HepG2 (cell line): Measurements from ENCODE around the gene KLC4. TPM values are rescaled to one million over a fixed set of nuclear protein-coding genes. Genes with fewer than 3 reads are reported as not detected.

Experiments
- CSRNP1 ChIP-seq: sonication (generic); formaldehyde crosslinking; IDR thresholded peaks from 2 replicates; pipeline ENCODE4 v1.8.1; 2023; ENCODE audit warnings: mild to moderate bottlenecking, missing genetic modification reagents
- HES4 ChIP-seq: sonication (generic); formaldehyde crosslinking; IDR thresholded peaks from 2 replicates; pipeline ENCODE4 v1.9.0; 2021; ENCODE audit warnings: mild to moderate bottlenecking, missing genetic modification reagents, borderline replicate concordance
- PITX1 ChIP-seq: sonication (generic); formaldehyde crosslinking; IDR thresholded peaks from 2 replicates; pipeline ENCODE4 v1.5.1; 2020; ENCODE audit warnings: mild to moderate bottlenecking, missing genetic modification reagents
- POLR2A ChIP-seq, 2 experiments: IDR thresholded peaks; 2 replicates each; pipeline ENCODE4 v1.6.1; 2011; ENCODE audit warnings: low read depth in 2 of 2, low read length in 2 of 2, mild to moderate bottlenecking in 1 of 2, moderate library complexity in 1 of 2; ENCODE audit not compliant: insufficient read depth in 1 of 2
- PRDM10 ChIP-seq: sonication (generic); formaldehyde crosslinking; IDR thresholded peaks from 2 replicates; pipeline ENCODE4 v1.4.0; 2020; ENCODE audit warnings: low read depth, missing genetic modification reagents
- SIN3A ChIP-seq: IDR thresholded peaks from 2 replicates; pipeline ENCODE4 v1.6.1; 2011; ENCODE audit warnings: low read depth, mild to moderate bottlenecking, control low read depth, low read length, borderline replicate concordance
- SOX6 ChIP-seq, 2 experiments: fragments of 450-650 bp in 1 of 2; sonication (generic) in 1 of 2; formaldehyde crosslinking in 1 of 2; IDR thresholded peaks; 2 replicates each; pipeline versions ENCODE4 v1.4.0 to v1.6.1; 2017 to 2020; ENCODE audit warnings: antibody characterized with exemption in 1 of 2, mild to moderate bottlenecking in 1 of 2, missing genetic modification reagents in 1 of 2
- YY1 ChIP-seq: IDR thresholded peaks from 2 replicates; pipeline ENCODE4 v1.6.1; 2011; ENCODE audit warnings: low read length, low read depth, moderate library complexity, mild to moderate bottlenecking; ENCODE audit not compliant: insufficient read depth, insufficient replicate concordance
- ZFP36L1 ChIP-seq: sonication (generic); formaldehyde crosslinking; IDR thresholded peaks from 2 replicates; pipeline ENCODE4 v1.8.0; 2022; ENCODE audit warnings: mild to moderate bottlenecking, missing genetic modification reagents, moderate library complexity
- ZNF10 ChIP-seq: sonication (generic); formaldehyde crosslinking; IDR thresholded peaks from 2 replicates; pipeline ENCODE4 v1.4.0; 2020; ENCODE audit warnings: mild to moderate bottlenecking, low read depth, missing genetic modification reagents, borderline replicate concordance
- ZNF333 ChIP-seq: sonication (generic); formaldehyde crosslinking; IDR thresholded peaks from 2 replicates; pipeline ENCODE4 v1.4.0; 2020; ENCODE audit warnings: mild to moderate bottlenecking, missing genetic modification reagents, borderline replicate concordance
- ZNF350 ChIP-seq: sonication (generic); formaldehyde crosslinking; IDR thresholded peaks from 2 replicates; pipeline ENCODE4 v1.4.0; 2020; ENCODE audit warnings: mild to moderate bottlenecking, low read depth, missing genetic modification reagents, borderline replicate concordance
- ZNF414 ChIP-seq: sonication (generic); formaldehyde crosslinking; IDR thresholded peaks from 2 replicates; pipeline ENCODE4 v1.5.0; 2020; ENCODE audit warnings: missing genetic modification reagents
- ZNF501 ChIP-seq: sonication (generic); formaldehyde crosslinking; IDR thresholded peaks from 2 replicates; pipeline ENCODE4 v1.5.1; 2020; ENCODE audit warnings: mild to moderate bottlenecking, moderate library complexity, missing genetic modification reagents
- polyA plus RNA-seq, 8 experiments: library from polyadenylated mRNA; depleted of rRNA in 3 of 8; stranded (reverse) in 7 of 8; unstranded in 1 of 8; fragments of >200 nt; fragmentation: Illumina TruSeq in 4 of 8; extraction: Trizol in 4 of 8; gene quantifications; 2 replicates each; pipeline versions ENCODE4 v1.2.1 to v1.2.3, GENCODE V29; 2011 to 2016; ENCODE audit warnings: low read depth in 4 of 8, missing spikeins in 1 of 8, mixed read lengths in 1 of 8; ENCODE audit not compliant: insufficient read depth in 1 of 8
- total RNA-seq, 5 experiments: library from RNA; depleted of rRNA; stranded (reverse); fragments of >200 nt; fragmentation: Illumina TruSeq; extraction: Trizol; gene quantifications; 2 replicates each; pipeline ENCODE4 v1.2.3, GENCODE V29; 2016; ENCODE audit warnings: low read depth in 1 of 5
- TF ChIP-seq, protein P1 (sequence below): sonication (generic); formaldehyde crosslinking; IDR thresholded peaks from 2 replicates; pipeline ENCODE4 v1.5.1; 2020; ENCODE audit warnings: mild to moderate bottlenecking, moderate library complexity, missing genetic modification reagents
- TF ChIP-seq, protein P2 (sequence below): sonication (generic); formaldehyde crosslinking; IDR thresholded peaks from 2 replicates; pipeline ENCODE4 v1.8.0; 2022; ENCODE audit warnings: missing genetic modification reagents, mild to moderate bottlenecking, moderate library complexity, borderline replicate concordance
- TF ChIP-seq, protein P3 (sequence below): sonication (generic); formaldehyde crosslinking; IDR thresholded peaks from 2 replicates; pipeline ENCODE4 v1.4.0; 2020; ENCODE audit warnings: missing genetic modification reagents

KLC4 gene
- total and polyA plus RNA-seq, 2 of the 13 experiments (the other 11 are each of a cell fraction or from before 2014, with no cell fraction given) = 45.4 to 70.4 TPM

- peak; percentile 91 for TF ChIP-seq PRDM10 (CRISPR knock-in tag)
- peak; percentile 77; the same call in 1 of the 2 replicates for TF ChIP-seq ZNF414 (CRISPR knock-in tag)
- TF ChIP-seq PITX1 = peak; percentile 84
- TF ChIP-seq, protein P1, sequence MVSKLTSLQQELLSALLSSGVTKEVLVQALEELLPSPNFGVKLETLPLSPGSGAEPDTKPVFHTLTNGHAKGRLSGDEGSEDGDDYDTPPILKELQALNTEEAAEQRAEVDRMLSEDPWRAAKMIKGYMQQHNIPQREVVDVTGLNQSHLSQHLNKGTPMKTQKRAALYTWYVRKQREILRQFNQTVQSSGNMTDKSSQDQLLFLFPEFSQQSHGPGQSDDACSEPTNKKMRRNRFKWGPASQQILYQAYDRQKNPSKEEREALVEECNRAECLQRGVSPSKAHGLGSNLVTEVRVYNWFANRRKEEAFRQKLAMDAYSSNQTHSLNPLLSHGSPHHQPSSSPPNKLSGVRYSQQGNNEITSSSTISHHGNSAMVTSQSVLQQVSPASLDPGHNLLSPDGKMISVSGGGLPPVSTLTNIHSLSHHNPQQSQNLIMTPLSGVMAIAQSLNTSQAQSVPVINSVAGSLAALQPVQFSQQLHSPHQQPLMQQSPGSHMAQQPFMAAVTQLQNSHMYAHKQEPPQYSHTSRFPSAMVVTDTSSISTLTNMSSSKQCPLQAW (CRISPR knock-in tag) = peak; percentile 56; the same call in 1 of the 2 replicates
- TF ChIP-seq ZNF350 (CRISPR knock-in tag) = no peak; the same call in 1 of the 2 replicates
- no peak for TF ChIP-seq SOX6 (IDR thresholded peaks at IDR 0.05)
- TF ChIP-seq SOX6 (CRISPR knock-in tag; IDR thresholded peaks at IDR 0.05) = peak; percentile 64; the same call in 1 of the 2 replicates
- TF ChIP-seq CSRNP1 (CRISPR knock-in tag) = 0 out of 2 replicates have a peak, but pooled peaks have one; percentile 33
- TF ChIP-seq ZFP36L1 (CRISPR knock-in tag) = no peak
- peak in 1 of 2 experiments; percentile 73; a peak in 2 of 4 replicates for TF ChIP-seq POLR2A (IDR thresholded peaks at IDR 0.05; ENCODE audit: insufficient read depth in 1 of 2, low read depth in 2 of 2, low read length in 2 of 2)
- TF ChIP-seq, protein P2, sequence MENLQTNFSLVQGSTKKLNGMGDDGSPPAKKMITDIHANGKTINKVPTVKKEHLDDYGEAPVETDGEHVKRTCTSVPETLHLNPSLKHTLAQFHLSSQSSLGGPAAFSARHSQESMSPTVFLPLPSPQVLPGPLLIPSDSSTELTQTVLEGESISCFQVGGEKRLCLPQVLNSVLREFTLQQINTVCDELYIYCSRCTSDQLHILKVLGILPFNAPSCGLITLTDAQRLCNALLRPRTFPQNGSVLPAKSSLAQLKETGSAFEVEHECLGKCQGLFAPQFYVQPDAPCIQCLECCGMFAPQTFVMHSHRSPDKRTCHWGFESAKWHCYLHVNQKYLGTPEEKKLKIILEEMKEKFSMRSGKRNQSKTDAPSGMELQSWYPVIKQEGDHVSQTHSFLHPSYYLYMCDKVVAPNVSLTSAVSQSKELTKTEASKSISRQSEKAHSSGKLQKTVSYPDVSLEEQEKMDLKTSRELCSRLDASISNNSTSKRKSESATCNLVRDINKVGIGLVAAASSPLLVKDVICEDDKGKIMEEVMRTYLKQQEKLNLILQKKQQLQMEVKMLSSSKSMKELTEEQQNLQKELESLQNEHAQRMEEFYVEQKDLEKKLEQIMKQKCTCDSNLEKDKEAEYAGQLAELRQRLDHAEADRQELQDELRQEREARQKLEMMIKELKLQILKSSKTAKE (CRISPR knock-in tag) = no peak; the same call in 1 of the 2 replicates
- TF ChIP-seq YY1 = peak; percentile 14
- no peak for TF ChIP-seq ZNF333 (CRISPR knock-in tag)
- TF ChIP-seq ZNF501 (CRISPR knock-in tag) = peak; percentile 60; the same call in 1 of the 2 replicates
- no peak for TF ChIP-seq HES4 (CRISPR knock-in tag)
- TF ChIP-seq, protein P3, sequence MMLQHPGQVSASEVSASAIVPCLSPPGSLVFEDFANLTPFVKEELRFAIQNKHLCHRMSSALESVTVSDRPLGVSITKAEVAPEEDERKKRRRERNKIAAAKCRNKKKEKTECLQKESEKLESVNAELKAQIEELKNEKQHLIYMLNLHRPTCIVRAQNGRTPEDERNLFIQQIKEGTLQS (CRISPR knock-in tag) = peak; percentile 14; the same call in 1 of the 2 replicates
- no peak for TF ChIP-seq ZNF10
- TF ChIP-seq SIN3A = no peak
Measured at GRCh38 chr6:43089874-43090558, 30.6 kb downstream of the KLC4 start (continued).
